HFFc6 (cell line): ENCODE data around the gene KCNIP2. TPM values are rescaled to one million over a fixed set of nuclear protein-coding genes. Genes with fewer than 3 reads are reported as not detected.

Experiments
- DNase-seq: peaks from one replicate; pipeline ENCODE4 v3.0.0-alpha.2; 2018
- H3K27ac Mint-ChIP-seq: 2 replicates; pipeline ENCODE4 v1.8.0; 2020; ENCODE audit warnings: mild to moderate bottlenecking, mixed read lengths
- H3K27me3 Mint-ChIP-seq: 2 replicates; pipeline ENCODE4 v1.8.0; 2021; ENCODE audit warnings: mild to moderate bottlenecking, moderate library complexity, mixed read lengths; ENCODE audit not compliant: insufficient read depth
- H3K36me3 Mint-ChIP-seq: 2 replicates; pipeline ENCODE4 v1.8.0; 2021; ENCODE audit warnings: low read depth, mixed read lengths
- H3K4me1 Mint-ChIP-seq: 2 replicates; pipeline ENCODE4 v1.8.0; 2020; ENCODE audit warnings: low read depth, mixed read lengths
- H3K4me3 Mint-ChIP-seq: 2 replicates; pipeline ENCODE4 v1.8.0; 2020; ENCODE audit warnings: mild to moderate bottlenecking, moderate library complexity, mixed read lengths
- H3K9me3 Mint-ChIP-seq: 2 replicates; pipeline ENCODE4 v1.8.0; 2020; ENCODE audit warnings: mild to moderate bottlenecking, mixed read lengths
- CTCF ChIP-seq: fragments of 200-600 bp; sonication (generic); IDR thresholded peaks from 2 replicates; pipeline ENCODE4 v1.5.0; 2021; ENCODE audit warnings: antibody characterized with exemption, mild to moderate bottlenecking
- total RNA-seq, 6 experiments: library from RNA; stranded (reverse); fragmentation: NEBNext Ultra II Directional; extraction: Animal tissue kit (Norgen Biotek cat#: 25700); gene quantifications; 2 replicates in 1 of 6; 3 replicates in 5 of 6; pipeline ENCODE4 v1.2.3, GENCODE V29; 2021

KCNIP2 gene
- total RNA-seq, 6 experiments from 2014 or later: 0.31 to 1.3 (median 0.50) TPM

GRCh38 chr10:101848894-101849351 is 5.3 kb upstream of the KCNIP2 start:
- TF ChIP-seq CTCF: no peak
- no peak overlapping the region for H3K4me3 Mint-ChIP-seq
- H3K4me1 Mint-ChIP-seq: peaks cover 12% of the 10 kb centered on the region
- no peaks in the 10 kb centered on the region for H3K27me3 Mint-ChIP-seq
- no peak for DNase-seq
- H3K27ac Mint-ChIP-seq: no peak overlapping the region
- H3K9me3 Mint-ChIP-seq: no peaks in the 10 kb centered on the region
- H3K36me3 Mint-ChIP-seq: no peaks in the 10 kb centered on the region; the same call in 1 of the 2 replicates

- Mint-ChIP-seq H3K9me3 (no peaks in the 10 kb centered on the region), H3K36me3 (no peaks in the 10 kb centered on the region; the same call in 1 of the 2 replicates), H3K27me3 (no peaks in the 10 kb centered on the region), H3K4me1 (peaks cover 12% of the 10 kb centered on the region), H3K27ac (no peak overlapping the region), H3K4me3 (no peak overlapping the region)
- no peak for TF ChIP-seq CTCF
- DNase-seq: no peak
Measured at GRCh38 chr10:101848408-101848807, 4.8 kb upstream of the KCNIP2 start.

DNA sequence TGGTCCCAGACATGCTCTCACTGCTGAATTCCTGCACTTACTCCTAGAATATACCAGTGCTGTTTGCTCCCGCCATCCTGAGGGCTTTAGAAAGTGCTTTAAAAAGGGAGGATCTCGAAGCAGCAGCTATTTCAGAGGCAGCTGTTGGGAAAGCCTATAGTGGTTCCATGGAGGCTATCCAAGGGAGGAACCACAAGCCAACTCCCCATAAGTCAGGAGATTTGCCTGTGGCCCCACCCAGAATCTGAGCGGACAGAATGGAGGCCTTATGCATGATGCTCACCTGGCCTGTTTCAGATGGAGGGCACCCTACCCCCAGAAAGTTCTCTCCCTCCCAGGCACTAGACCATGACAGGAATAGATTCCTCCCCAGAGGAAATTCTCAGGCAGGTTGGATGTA is 2.3 kb upstream of the KCNIP2 start:
- Mint-ChIP-seq H3K4me1 (peaks cover 18% of the 10 kb centered on the region), H3K36me3 (no peaks in the 10 kb centered on the region; the same call in 1 of the 2 replicates), H3K27ac (no peak overlapping the region), H3K27me3 (peaks cover 3% of the 10 kb centered on the region; the same call in 1 of the 2 replicates), H3K9me3 (no peaks in the 10 kb centered on the region), H3K4me3 (no peak overlapping the region)
- no peak for DNase-seq
- TF ChIP-seq CTCF: no peak

- peaks cover 29% of the 10 kb centered on the region for H3K4me1 Mint-ChIP-seq
- no peak for DNase-seq
- H3K36me3 Mint-ChIP-seq: no peaks in the 10 kb centered on the region
- H3K27ac Mint-ChIP-seq: no peak overlapping the region
- no peak for TF ChIP-seq CTCF
- peaks cover 4% of the 10 kb centered on the region for H3K27me3 Mint-ChIP-seq
- no peak overlapping the region for H3K4me3 Mint-ChIP-seq
- H3K9me3 Mint-ChIP-seq: no peaks in the 10 kb centered on the region
Measured at GRCh38 chr10:101841826-101842225, 1.8 kb downstream of the KCNIP2 start.

DNA sequence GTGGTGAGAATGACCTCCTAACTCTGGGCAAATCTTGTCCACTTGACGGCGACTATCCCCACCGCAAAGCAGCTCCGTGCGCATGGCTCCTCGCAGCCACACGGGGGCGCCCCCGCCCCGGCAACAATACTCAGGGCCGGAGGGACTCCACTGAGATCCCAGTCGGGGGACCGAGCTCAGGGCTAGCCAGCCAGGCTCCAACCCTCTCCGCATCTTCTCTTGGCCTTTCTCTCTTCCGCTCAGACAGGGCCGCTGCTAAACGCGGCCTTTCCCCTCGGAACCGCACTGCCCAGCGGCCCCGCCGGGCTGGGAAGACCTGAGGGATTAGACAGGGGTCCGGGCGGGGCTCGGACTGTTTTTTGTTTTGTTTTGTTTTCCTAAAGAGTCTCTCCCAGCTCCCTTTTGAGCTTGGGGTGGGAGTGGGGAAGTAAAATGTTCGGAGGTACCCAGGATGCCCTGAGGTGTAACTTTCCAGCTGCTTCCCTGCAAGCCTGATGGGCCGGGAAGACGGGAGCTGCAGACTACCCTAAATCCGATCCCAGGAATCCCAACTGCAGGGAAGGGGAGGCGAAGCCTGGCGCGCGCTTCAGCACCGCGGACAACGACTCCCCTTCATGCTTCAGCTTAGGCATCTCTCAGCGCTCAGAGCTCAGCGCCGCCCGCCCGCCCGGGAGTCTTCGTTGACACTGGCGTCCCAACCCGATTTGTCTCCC is 2.7 kb downstream of the KCNIP2 start:
- TF ChIP-seq CTCF: peak; percentile 99
- peak overlapping the region; percentile 86 for H3K4me3 Mint-ChIP-seq

More for the DNA sequence above, 2.7 kb downstream of the KCNIP2 start:
- Mint-ChIP-seq H3K27me3 (peaks cover 4% of the 10 kb centered on the region), H3K9me3 (no peaks in the 10 kb centered on the region), H3K36me3 (no peaks in the 10 kb centered on the region), H3K4me1 (peaks cover 29% of the 10 kb centered on the region), H3K27ac (peak overlapping the region; percentile 71)
- DNase-seq: peak; percentile 68
